Stimulated activated naive CD8-positive, alpha-beta T cell treated with anti-CD3 and anti-CD28 coated beads, Interleukin-15, amount 100 ng/mL, for 72 hours (primary cell): ENCODE results near the gene LAMA5.

ENCODE experiments used
- ATAC-seq: fragments of 150-1000 bp; cut with Tn5 transposase; 2 replicates; pipeline ENCODE4 v1.10.0; 2021; ENCODE audit warnings: mild to moderate bottlenecking, moderate library complexity
- DNase-seq, 2 donors: peaks; one replicate each; pipeline ENCODE4 v3.0.0; 2021 to 2022
- H3K27ac Mint-ChIP-seq, 2 donors: one replicate each; pipeline ENCODE4 v1.8.0; 2022; ENCODE audit warnings: mild to moderate bottlenecking in 2 of 2, mixed read lengths in 2 of 2, moderate library complexity in 2 of 2
- H3K27me3 Mint-ChIP-seq: one replicate; pipeline ENCODE4 v1.8.0; 2022; ENCODE audit warnings: mixed read lengths
- H3K4me1 Mint-ChIP-seq: one replicate; pipeline ENCODE4 v1.8.0; 2022; ENCODE audit warnings: mild to moderate bottlenecking, mixed read lengths
- H3K4me3 Mint-ChIP-seq, 2 donors: one replicate each; pipeline ENCODE4 v1.8.0; 2022; ENCODE audit warnings: mild to moderate bottlenecking in 2 of 2, mixed read lengths in 2 of 2, moderate library complexity in 1 of 2
- H3K9me3 Mint-ChIP-seq, 2 donors: one replicate each; pipeline ENCODE4 v1.8.0; 2022; ENCODE audit warnings: mixed read lengths in 2 of 2

LAMA5 gene

DNA sequence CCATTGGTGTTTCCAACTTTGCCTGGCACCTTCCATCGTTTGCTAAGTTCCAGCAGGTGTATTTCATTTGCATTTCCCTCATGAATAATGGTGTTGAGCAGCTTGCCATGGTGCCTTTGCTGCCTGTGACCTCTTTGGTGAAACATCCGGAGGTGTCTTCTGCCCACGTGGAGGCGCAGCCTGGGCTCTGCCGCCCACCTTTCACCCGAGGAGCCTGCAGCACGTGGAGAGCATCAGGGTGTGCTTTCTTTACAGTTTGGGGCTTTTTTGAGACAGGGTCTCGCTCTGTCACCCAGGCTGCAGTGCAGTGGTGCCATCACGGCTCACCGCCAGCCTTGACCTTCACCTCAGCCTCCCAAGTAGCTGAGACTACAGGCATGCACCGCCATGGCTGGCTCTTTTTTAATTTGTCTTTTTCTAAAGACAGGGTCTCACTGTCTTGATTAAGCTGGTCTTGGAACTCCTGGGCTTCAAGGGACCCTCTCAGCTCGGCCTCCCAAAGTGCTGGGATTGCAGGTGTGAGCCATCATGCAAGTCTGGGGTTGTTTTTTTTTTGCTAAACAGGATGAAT is 67.4 kb downstream of the LAMA5 start:
- Mint-ChIP-seq H3K4me3 (no peak overlapping the region), H3K9me3 (no peaks in the 10 kb centered on the region), H3K27me3 (no peaks in the 10 kb centered on the region), H3K4me1 (peaks cover 34% of the 10 kb centered on the region), H3K27ac (peak overlapping the region in 1 of 2 donors; percentile 42)
- ATAC-seq (no peak), DNase-seq (no peak)

- Mint-ChIP-seq H3K9me3 (no peaks in the 10 kb centered on the region), H3K4me3 (no peak overlapping the region), H3K27ac (no peak overlapping the region), H3K4me1 (peaks cover 24% of the 10 kb centered on the region), H3K27me3 (no peaks in the 10 kb centered on the region)
- no peak for ATAC-seq
- DNase-seq: no peak
These were observed 68.4 kb downstream of the LAMA5 start for GRCh38 chr20:62298577-62299249.

DNA sequence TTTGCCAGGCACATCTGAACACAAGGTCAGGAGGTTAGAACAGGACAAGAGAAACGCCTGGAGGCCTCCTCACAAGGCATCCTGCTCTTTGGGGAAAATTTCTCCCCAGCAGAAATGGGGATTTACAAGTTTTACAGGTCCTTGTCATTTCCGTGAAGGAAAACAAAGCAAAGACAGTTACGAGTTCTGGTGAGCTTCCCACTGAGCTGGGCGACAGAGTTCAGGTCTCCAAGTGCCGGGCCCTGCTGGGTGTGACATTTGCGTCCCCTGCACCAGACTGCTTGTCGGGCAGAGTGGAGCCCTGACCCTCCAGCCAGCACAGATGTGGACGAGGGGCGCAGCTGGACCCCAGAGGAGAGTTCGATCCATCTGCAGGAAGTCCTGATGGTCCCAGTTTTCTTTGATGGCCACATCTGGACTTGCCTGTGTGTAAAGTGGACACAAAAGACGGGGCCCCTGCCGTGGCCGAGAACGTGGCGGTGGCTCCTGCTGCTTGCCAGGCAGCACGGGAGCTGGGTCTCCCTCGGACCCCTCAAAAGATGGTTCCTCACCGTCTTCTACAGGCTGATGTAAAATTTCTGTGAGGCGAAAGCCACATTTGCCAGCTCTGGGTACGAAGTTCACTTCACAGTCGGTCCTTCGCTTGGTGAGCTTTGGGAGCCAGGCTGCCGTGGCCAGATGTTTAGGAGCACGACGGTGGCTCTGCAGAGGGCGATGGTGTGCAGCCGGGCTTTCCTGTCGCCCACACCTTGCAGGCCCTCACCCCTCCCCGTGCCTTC is 69.5 kb downstream of the LAMA5 start:
- Mint-ChIP-seq H3K9me3 (no peaks in the 10 kb centered on the region), H3K4me3 (no peak overlapping the region), H3K27ac (no peak overlapping the region), H3K27me3 (no peaks in the 10 kb centered on the region), H3K4me1 (peaks cover 20% of the 10 kb centered on the region)
- DNase-seq (no peak), ATAC-seq (no peak)

DNA sequence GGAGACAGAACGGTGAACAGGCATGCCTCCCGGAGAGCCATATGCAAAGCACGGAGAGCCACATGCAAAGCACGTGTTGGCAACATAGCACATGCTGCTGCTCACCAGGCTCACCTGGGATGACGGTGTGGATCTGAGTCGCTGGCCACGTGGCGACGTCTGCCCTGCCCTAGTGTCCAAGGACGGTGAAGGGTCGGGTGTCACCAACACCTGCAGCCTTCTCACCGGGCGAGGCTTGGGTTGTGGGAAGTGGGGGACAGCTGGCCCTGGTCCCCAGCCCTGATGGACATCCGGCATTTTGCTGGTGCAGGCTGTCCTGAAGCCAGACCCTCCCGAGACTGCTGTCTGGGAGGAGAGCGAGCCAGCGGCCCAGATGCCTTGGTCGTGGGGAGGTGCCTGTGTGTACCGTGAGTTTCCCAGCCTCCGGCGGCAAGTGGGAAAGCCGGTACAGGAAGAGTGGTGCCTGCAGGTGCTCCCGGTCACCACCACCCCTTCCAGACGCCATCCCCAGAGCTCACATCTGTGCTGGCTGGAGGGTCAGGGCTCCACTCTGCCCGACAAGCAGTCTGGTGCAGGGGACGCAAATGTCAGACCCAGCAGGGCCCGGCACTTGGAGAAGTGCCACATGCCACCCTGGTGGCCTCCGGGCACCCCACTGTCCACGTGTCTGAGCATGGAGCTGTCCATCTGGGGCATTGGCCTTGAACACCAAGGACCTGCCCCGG is 70.2 kb downstream of the LAMA5 start:
- Mint-ChIP-seq H3K27me3 (no peaks in the 10 kb centered on the region), H3K4me1 (peaks cover 15% of the 10 kb centered on the region), H3K27ac (no peak overlapping the region), H3K9me3 (no peaks in the 10 kb centered on the region), H3K4me3 (no peak overlapping the region)
- ATAC-seq (no peak), DNase-seq (no peak)

GRCh38 chr20:62294516-62294915 is 72.6 kb downstream of the LAMA5 start:
- Mint-ChIP-seq H3K4me1 (no peaks in the 10 kb centered on the region), H3K4me3 (no peak overlapping the region), H3K9me3 (no peaks in the 10 kb centered on the region), H3K27ac (no peak overlapping the region), H3K27me3 (no peaks in the 10 kb centered on the region)
- ATAC-seq (no peak), DNase-seq (no peak)

GRCh38 chr20:62293946-62294345 is 73.2 kb downstream of the LAMA5 start:
- no peaks in the 10 kb centered on the region for H3K4me1 Mint-ChIP-seq
- H3K4me3 Mint-ChIP-seq: no peak overlapping the region
- peak overlapping the region in 1 of 2 donors; percentile 77 for H3K27ac Mint-ChIP-seq
- H3K27me3 Mint-ChIP-seq: no peaks in the 10 kb centered on the region
- no peaks in the 10 kb centered on the region for H3K9me3 Mint-ChIP-seq
- no peak for DNase-seq
- ATAC-seq: no peak

DNA sequence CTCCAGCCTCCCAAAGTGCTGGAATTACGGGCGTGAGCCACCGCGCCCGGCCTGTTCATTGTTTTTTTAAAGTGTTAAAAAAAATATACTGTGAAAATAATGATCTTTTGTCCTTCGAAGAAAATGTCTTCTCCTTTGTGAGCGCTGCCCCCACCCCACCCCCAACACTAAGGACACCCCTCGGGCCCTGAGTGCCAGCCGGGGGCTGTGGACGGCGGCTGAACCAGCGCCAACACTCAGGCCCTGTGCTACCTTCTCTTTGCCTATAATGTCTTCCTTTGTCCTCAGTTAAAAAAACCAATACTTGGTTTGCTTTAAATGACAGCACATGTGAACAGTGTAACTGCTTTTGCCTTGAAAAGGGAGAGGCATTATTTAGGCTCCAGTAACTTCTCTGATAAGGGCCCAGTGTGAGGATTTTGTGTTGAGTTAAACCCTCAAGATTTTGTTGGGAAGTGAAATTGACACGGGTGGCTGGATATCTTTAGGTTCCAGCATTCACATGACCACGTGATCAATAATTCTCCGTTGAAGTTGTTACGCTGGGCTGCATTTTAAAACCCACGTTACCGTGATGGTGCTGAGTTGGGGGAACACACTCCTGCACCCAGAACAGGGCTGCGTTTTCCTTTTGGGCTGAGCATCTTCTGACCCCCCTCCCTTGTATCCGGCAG is 73.9 kb downstream of the LAMA5 start:
- H3K9me3 Mint-ChIP-seq: no peaks in the 10 kb centered on the region
- no peaks in the 10 kb centered on the region for H3K27me3 Mint-ChIP-seq
- no peak overlapping the region for H3K27ac Mint-ChIP-seq
- no peaks in the 10 kb centered on the region for H3K4me1 Mint-ChIP-seq
- ATAC-seq (no peak), DNase-seq (no peak)
- H3K4me3 Mint-ChIP-seq: no peak overlapping the region

DNA sequence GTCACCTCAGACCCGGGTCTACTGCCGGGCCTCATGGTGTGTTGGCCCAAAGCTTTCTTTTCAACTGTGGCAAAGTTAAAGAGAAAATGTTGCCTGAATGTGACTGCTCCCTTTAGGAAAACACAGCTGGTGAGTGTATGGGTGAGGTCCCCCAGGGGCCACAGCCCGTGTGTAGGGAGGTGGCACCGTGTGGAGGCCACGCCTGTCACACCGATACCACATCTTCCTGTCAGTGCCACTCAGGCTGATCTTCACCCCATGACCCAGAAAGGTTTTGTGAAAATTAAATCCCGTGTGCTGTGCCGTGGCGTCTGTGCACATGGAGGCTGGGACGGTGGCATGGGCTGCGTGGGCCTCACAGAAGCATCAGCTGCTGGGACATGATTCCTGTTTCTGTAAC is 75.0 kb downstream of the LAMA5 start:
- no peak overlapping the region for H3K27ac Mint-ChIP-seq
- DNase-seq (no peak), ATAC-seq (peak; percentile 9)
- no peaks in the 10 kb centered on the region for H3K9me3 Mint-ChIP-seq
- no peaks in the 10 kb centered on the region for H3K4me1 Mint-ChIP-seq
- no peak overlapping the region for H3K4me3 Mint-ChIP-seq
- H3K27me3 Mint-ChIP-seq: no peaks in the 10 kb centered on the region

GRCh38 chr20:62291251-62292066 is 75.7 kb downstream of the LAMA5 start:
- DNase-seq (no peak), ATAC-seq (peak; percentile 56)
- Mint-ChIP-seq H3K4me1 (no peaks in the 10 kb centered on the region), H3K4me3 (no peak overlapping the region), H3K9me3 (no peaks in the 10 kb centered on the region), H3K27ac (peak overlapping the region in 1 of 2 donors; percentile 81), H3K27me3 (no peaks in the 10 kb centered on the region)

DNA sequence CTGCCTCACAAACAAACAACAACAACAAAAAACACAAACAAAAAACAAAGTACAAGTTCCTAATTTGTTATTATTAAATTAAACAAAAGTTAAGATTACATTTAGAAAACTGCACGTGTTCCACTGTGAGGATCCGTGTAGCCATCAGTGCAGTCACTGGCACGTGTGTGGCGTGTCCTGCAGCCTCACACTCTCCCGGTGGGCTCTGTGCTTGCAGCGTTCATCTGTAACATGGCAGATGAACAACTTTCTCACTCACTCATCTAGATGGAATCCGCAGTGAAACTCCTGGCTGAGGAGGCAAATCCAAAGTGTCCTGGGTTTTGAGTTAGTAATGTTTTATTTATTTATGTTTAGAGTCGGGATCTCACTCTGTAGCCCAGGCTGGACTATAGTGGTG is 77.2 kb downstream of the LAMA5 start:
- Mint-ChIP-seq H3K27ac (no peak overlapping the region), H3K27me3 (no peaks in the 10 kb centered on the region), H3K4me3 (no peak overlapping the region), H3K9me3 (no peaks in the 10 kb centered on the region), H3K4me1 (no peaks in the 10 kb centered on the region)
- ATAC-seq (no peak), DNase-seq (no peak)

DNA sequence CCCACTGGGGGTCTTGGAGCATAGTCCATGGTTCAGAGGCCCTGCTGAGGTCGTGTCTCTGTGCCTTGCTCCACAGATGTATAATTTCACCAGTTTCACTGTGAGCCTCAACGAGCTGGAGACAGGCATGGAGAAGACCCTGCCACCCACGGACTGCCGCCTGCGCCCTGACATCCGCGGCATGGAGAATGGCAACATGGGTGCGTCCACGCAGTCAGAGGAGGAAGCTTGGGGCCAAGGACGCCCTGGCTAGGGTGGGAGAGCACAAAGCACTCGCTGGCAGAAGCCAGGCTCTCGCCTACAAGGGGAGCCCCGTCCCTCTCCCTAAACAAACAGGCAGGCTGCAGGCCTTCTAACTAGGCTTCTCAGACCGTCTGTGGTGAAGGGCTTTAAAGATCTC is 78.0 kb downstream of the LAMA5 start:
- Mint-ChIP-seq H3K27ac (no peak overlapping the region), H3K4me3 (no peak overlapping the region), H3K9me3 (no peaks in the 10 kb centered on the region), H3K27me3 (no peaks in the 10 kb centered on the region), H3K4me1 (no peaks in the 10 kb centered on the region)
- DNase-seq (no peak), ATAC-seq (no peak)

DNA sequence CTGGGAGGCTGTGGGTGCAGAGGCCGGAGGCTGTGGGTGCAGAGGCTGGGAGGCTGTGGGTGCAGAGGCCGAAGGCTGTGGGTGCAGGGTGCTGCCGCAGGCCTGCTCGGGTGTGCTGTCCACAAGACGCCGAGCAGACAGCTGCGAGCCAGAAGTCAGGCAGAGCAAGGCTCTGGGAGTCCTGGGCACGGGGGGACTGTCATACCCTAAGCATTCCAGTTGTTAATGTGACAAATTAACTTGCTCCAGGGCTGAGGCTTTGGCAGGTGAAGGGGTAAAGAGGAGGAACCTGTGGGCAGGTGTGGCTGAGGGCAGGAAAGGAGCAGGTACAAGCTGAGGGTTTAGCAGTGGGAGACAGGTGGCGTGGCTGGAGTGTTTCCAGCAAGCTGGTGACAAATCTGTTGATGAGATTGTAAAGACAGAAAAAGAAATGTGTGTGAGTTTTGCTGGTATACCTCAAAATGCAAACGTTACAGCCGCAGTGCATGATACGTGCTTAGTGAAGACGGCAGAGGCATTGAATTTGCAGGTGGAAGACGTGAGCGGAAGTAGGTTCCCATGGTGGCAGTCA is 78.5 kb downstream of the LAMA5 start:
- Mint-ChIP-seq H3K27me3 (no peaks in the 10 kb centered on the region), H3K4me3 (no peak overlapping the region), H3K9me3 (no peaks in the 10 kb centered on the region), H3K27ac (peak overlapping the region in 1 of 2 donors; percentile 72), H3K4me1 (no peaks in the 10 kb centered on the region)
- no peak for ATAC-seq
- no peak for DNase-seq

DNA sequence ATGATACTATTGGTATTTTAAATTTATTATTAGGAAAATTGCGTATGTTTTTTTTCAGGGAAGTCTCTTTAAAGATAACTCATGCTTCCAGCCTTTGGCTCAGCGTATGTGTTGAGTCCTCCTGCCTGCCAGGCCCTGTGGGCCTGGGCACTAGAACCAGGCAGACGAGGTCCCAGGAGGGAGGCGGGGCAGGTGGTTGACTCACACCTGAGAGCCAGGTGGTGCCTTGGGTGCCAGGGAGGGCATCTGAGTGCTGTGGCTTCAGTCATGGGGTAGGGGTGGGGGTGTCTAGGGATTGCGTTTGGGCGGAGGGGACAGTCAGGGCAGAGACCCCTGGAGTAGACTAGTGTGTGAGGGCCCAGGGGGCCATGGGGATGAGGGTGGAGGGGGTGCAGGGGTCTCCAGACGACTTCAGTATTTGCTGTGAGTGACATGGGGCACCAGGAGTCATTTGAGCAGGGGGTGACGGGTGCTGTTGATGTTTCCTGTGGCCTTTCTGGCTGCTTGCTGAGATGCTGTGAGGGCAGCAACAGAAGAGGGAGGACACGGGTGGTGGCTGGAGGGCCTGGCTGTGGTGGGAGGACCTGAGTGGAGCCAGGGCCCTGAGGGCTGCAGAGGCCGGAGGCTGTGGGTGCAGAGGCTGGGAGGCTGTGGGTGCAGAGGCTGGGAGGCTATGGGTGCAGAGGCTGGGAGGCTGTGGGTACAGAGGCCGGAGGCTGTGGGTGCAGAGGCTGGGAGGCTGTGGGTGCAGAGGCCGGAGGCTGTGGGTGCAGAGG is 79.2 kb downstream of the LAMA5 start:
- Mint-ChIP-seq H3K27ac (peak overlapping the region; percentile 72 to 96), H3K27me3 (no peaks in the 10 kb centered on the region), H3K4me1 (no peaks in the 10 kb centered on the region), H3K4me3 (no peak overlapping the region), H3K9me3 (no peaks in the 10 kb centered on the region)
- no peak for DNase-seq
- no peak for ATAC-seq

DNA sequence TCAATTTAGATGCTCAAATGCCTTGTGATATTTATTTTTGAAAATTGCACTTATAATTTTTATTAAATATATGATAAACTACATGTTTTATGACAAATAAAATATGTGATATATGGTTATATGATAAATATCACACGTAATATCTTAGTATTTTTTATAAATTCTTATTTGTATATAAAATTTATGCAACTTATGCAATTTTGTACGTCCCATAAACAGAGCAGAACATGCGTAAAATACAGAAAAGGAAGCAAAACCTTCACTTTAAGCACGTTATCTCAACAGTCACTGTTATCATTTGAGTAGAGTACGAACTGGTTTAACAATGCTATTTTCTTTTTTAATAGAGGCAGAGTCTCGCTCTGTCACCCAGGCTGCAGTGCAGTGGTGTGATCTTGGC is 80.0 kb downstream of the LAMA5 start:
- DNase-seq (no peak), ATAC-seq (no peak)
- H3K4me3 Mint-ChIP-seq: no peak overlapping the region
- no peaks in the 10 kb centered on the region for H3K27me3 Mint-ChIP-seq
- H3K9me3 Mint-ChIP-seq: no peaks in the 10 kb centered on the region
- no peaks in the 10 kb centered on the region for H3K4me1 Mint-ChIP-seq
- no peak overlapping the region for H3K27ac Mint-ChIP-seq
